ENCODE data around the gene TIMM17A.

Gene TIMM17A

DNA sequence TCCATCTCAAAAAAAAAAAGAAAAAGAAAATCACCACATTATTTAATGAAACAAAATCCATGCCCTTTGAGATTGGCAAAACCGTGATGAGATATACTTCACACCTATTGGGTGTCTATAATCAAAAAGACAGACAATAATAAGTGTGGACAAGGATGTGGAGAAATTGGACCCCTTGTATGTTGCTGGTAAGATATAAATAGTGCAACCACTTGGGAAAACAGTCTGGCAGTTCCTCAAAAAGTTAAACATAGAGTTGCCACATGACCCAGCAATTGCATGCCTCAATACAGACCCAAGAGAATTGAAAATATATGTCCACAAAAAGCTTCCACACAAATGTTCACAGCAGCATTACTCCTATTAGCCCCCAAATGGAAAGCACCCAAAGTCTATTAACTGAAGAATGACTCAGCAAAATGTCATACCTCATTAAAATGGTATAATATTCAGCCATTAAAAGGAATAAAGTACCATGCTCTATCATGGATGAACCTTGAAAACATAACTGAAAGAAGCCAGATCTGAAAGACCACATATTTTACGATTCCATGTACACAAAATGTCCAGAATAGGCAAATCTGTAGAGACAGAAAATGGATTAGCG, 33.2 kb upstream of the TIMM17A start:
- H3K27ac ChIP-seq (ENCODE audit: low read depth, low read length) = no peak overlapping the region

DNA sequence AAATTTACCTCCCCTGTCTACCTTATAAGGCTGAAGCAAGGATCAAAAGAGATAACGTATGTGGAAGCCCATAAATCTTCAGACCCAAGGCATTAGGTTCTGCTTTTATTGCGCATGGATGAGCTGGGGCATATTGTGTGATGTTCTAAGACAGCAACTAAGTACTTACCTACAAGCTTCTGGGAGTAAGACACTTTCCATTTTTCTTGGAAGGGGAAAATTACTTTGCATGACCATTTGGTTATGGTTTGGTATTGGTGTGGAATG, 30.1 kb upstream of the TIMM17A start:
- H3K27me3 ChIP-seq (ENCODE audit: control insufficient read depth in 1 of 2, insufficient read depth in 2 of 2, low read length in 2 of 2) = no peaks in the 10 kb centered on the region
- H3K4me3 ChIP-seq (ENCODE audit: low read depth in 1 of 2, low read length in 2 of 2) = no peak overlapping the region
- H3K9me3 ChIP-seq (ENCODE audit: control insufficient read depth in 1 of 2, low read length in 2 of 2) = no peaks in the 10 kb centered on the region
- no peak overlapping the region for H3K9ac ChIP-seq (ENCODE audit: low read depth in 1 of 2, low read length in 2 of 2)
- no peaks in the 10 kb centered on the region for H3K4me1 ChIP-seq (ENCODE audit: control insufficient read depth in 1 of 2, insufficient read depth in 2 of 2, low read length in 2 of 2)
- H3K27ac ChIP-seq (ENCODE audit: low read depth, low read length) = no peak overlapping the region
- no peaks in the 10 kb centered on the region for H3K36me3 ChIP-seq (ENCODE audit: control insufficient read depth in 1 of 2, insufficient read depth in 2 of 2, low read length in 2 of 2)

More for the DNA sequence above, 33.2 kb upstream of the TIMM17A start:
- no peaks in the 10 kb centered on the region for H3K36me3 ChIP-seq (ENCODE audit: control insufficient read depth in 1 of 2, insufficient read depth in 2 of 2, low read length in 2 of 2)
- H3K4me1 ChIP-seq (ENCODE audit: control insufficient read depth in 1 of 2, insufficient read depth in 2 of 2, low read length in 2 of 2) = peaks cover 0 to 4% of the 10 kb centered on the region in 2 donors
- H3K9ac ChIP-seq (ENCODE audit: low read depth in 1 of 2, low read length in 2 of 2) = no peak overlapping the region
- no peaks in the 10 kb centered on the region for H3K27me3 ChIP-seq (ENCODE audit: control insufficient read depth in 1 of 2, insufficient read depth in 2 of 2, low read length in 2 of 2)
- H3K9me3 ChIP-seq (ENCODE audit: control insufficient read depth in 1 of 2, low read length in 2 of 2) = no peaks in the 10 kb centered on the region
- no peak overlapping the region for H3K4me3 ChIP-seq (ENCODE audit: low read depth in 1 of 2, low read length in 2 of 2)

DNA sequence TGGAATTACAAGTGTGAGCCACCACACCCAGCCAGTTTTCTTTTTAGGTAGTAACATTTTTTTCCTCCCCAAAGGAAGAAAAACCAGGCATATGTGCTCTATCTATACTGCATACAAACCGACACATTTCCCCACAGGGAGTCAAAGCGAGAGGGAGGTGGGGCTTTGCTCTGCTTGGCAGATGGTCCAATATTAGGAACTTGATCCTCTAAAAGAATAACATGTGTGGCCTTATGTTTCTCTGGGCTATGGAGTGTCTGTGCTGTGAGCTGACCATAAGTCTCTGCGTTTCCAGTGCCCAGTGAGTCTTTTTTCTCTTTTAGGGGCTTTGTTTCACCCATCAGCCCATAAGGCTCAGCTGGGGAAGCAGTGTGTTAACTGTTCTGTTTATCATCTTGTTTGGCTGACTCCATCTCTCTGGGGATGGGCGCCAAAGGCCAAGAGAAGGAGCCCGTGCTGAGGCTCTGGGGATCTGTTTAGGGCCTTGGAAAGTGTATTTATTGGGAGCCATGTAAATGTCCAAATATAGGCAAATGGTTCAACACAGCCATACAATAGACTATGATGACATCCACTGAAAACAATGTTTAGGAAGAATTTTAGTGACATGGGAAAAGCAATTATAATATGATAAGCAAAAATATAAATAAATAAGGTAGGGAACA, 29.2 kb upstream of the TIMM17A start:
- no peaks in the 10 kb centered on the region for H3K9me3 ChIP-seq (ENCODE audit: control insufficient read depth in 1 of 2, low read length in 2 of 2)
- no peak overlapping the region for H3K4me3 ChIP-seq (ENCODE audit: low read depth in 1 of 2, low read length in 2 of 2)
- H3K9ac ChIP-seq (ENCODE audit: low read depth in 1 of 2, low read length in 2 of 2) = no peak overlapping the region
- no peaks in the 10 kb centered on the region for H3K27me3 ChIP-seq (ENCODE audit: control insufficient read depth in 1 of 2, insufficient read depth in 2 of 2, low read length in 2 of 2)
- H3K27ac ChIP-seq (ENCODE audit: low read depth, low read length) = no peak overlapping the region
- no peaks in the 10 kb centered on the region for H3K36me3 ChIP-seq (ENCODE audit: control insufficient read depth in 1 of 2, insufficient read depth in 2 of 2, low read length in 2 of 2)
- H3K4me1 ChIP-seq (ENCODE audit: control insufficient read depth in 1 of 2, insufficient read depth in 2 of 2, low read length in 2 of 2) = no peaks in the 10 kb centered on the region

DNA sequence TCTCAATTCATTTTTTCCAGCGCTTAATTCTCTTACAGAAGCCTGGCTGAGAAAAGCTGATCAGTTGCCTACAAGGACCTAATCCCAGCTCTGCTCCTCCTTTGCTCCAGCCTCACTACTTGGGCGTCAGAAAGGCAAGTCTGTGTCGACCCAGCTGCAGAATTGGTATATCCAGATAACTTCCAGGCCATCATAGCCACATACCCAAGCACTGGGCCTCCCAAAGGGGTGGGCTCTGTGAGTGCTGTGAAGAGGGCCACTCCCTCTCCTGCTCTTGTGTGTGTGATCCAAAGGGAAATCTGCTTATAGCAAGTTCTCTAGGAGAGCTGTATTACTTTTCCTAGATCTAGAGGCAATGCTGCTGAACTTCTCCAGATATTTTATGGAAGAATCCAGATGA, 27.0 kb upstream of the TIMM17A start:
- Histone ChIP-seq H3K27ac (ENCODE audit: low read depth, low read length) (no peak overlapping the region), H3K9ac (ENCODE audit: low read depth in 1 of 2, low read length in 2 of 2) (no peak overlapping the region), H3K36me3 (ENCODE audit: control insufficient read depth in 1 of 2, insufficient read depth in 2 of 2, low read length in 2 of 2) (no peaks in the 10 kb centered on the region)

DNA sequence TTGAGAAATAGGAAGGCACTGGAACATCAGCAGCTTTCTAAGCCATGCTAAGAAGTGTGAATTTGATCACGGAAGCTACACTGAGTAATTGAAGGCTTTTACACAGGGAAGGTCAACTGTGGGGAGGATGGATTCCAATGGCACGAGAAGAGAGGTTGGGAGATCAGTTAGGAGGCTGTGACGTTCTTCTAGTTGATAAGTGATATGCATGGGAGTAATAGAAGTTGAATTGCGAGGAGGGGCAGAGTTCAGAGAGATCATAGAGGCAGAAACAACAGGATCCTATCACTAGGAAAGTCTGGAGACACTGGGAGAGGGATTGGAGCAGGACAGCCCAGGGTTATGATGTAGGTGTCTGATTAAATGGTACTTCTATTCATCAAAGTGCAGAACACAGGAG, 25.2 kb upstream of the TIMM17A start:
- Histone ChIP-seq H3K9me3 (ENCODE audit: control insufficient read depth in 1 of 2, low read length in 2 of 2) (no peaks in the 10 kb centered on the region), H3K4me3 (ENCODE audit: low read depth in 1 of 2, low read length in 2 of 2) (no peak overlapping the region), H3K27ac (ENCODE audit: low read depth, low read length) (no peak overlapping the region), H3K9ac (ENCODE audit: low read depth in 1 of 2, low read length in 2 of 2) (no peak overlapping the region), H3K27me3 (ENCODE audit: control insufficient read depth in 1 of 2, insufficient read depth in 2 of 2, low read length in 2 of 2) (no peaks in the 10 kb centered on the region), H3K36me3 (ENCODE audit: control insufficient read depth in 1 of 2, insufficient read depth in 2 of 2, low read length in 2 of 2) (no peaks in the 10 kb centered on the region), H3K4me1 (ENCODE audit: control insufficient read depth in 1 of 2, insufficient read depth in 2 of 2, low read length in 2 of 2) (no peaks in the 10 kb centered on the region)

More for the DNA sequence above, 27.0 kb upstream of the TIMM17A start:
- Histone ChIP-seq H3K4me3 (ENCODE audit: low read depth in 1 of 2, low read length in 2 of 2) (no peak overlapping the region), H3K27me3 (ENCODE audit: control insufficient read depth in 1 of 2, insufficient read depth in 2 of 2, low read length in 2 of 2) (no peaks in the 10 kb centered on the region), H3K9me3 (ENCODE audit: control insufficient read depth in 1 of 2, low read length in 2 of 2) (no peaks in the 10 kb centered on the region), H3K4me1 (ENCODE audit: control insufficient read depth in 1 of 2, insufficient read depth in 2 of 2, low read length in 2 of 2) (no peaks in the 10 kb centered on the region)

DNA sequence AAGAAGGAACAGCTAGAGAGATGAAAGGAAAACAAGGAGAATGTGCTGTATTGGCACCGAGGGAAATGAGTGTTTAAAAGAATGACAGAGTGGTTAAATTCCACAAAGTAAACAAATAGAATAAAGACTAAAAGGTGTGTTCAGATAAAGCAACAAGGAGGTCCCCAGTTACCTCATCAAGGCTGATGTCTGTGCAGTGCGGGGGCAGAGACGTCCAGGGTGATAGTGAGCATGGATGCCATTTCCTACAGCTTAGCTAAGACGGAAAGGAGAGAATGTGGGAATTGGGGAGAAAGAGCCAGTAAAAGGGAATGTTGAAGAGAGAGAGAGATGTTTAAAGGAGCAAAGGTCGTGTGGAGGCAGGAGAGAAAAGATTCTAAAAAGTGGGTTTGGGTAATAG, 24.5 kb upstream of the TIMM17A start:
- no peak overlapping the region for H3K27ac ChIP-seq (ENCODE audit: low read depth, low read length)
- no peaks in the 10 kb centered on the region for H3K27me3 ChIP-seq (ENCODE audit: control insufficient read depth in 1 of 2, insufficient read depth in 2 of 2, low read length in 2 of 2)
- H3K9ac ChIP-seq (ENCODE audit: low read depth in 1 of 2, low read length in 2 of 2) = no peak overlapping the region
- H3K4me1 ChIP-seq (ENCODE audit: control insufficient read depth in 1 of 2, insufficient read depth in 2 of 2, low read length in 2 of 2) = no peaks in the 10 kb centered on the region
- no peaks in the 10 kb centered on the region for H3K9me3 ChIP-seq (ENCODE audit: control insufficient read depth in 1 of 2, low read length in 2 of 2)
- no peaks in the 10 kb centered on the region for H3K36me3 ChIP-seq (ENCODE audit: control insufficient read depth in 1 of 2, insufficient read depth in 2 of 2, low read length in 2 of 2)
- H3K4me3 ChIP-seq (ENCODE audit: low read depth in 1 of 2, low read length in 2 of 2) = no peak overlapping the region

GRCh38 chr1:201933840-201934430, 21.4 kb upstream of the TIMM17A start:
- no peaks in the 10 kb centered on the region for H3K4me1 ChIP-seq (ENCODE audit: control insufficient read depth in 1 of 2, insufficient read depth in 2 of 2, low read length in 2 of 2)
- H3K9me3 ChIP-seq (ENCODE audit: control insufficient read depth in 1 of 2, low read length in 2 of 2) = no peaks in the 10 kb centered on the region
- H3K27me3 ChIP-seq (ENCODE audit: control insufficient read depth in 1 of 2, insufficient read depth in 2 of 2, low read length in 2 of 2) = no peaks in the 10 kb centered on the region
- H3K36me3 ChIP-seq (ENCODE audit: control insufficient read depth in 1 of 2, insufficient read depth in 2 of 2, low read length in 2 of 2) = no peaks in the 10 kb centered on the region
- H3K9ac ChIP-seq (ENCODE audit: low read depth in 1 of 2, low read length in 2 of 2) = no peak overlapping the region
- no peak overlapping the region for H3K27ac ChIP-seq (ENCODE audit: low read depth, low read length)
- H3K4me3 ChIP-seq (ENCODE audit: low read depth in 1 of 2, low read length in 2 of 2) = no peak overlapping the region

DNA sequence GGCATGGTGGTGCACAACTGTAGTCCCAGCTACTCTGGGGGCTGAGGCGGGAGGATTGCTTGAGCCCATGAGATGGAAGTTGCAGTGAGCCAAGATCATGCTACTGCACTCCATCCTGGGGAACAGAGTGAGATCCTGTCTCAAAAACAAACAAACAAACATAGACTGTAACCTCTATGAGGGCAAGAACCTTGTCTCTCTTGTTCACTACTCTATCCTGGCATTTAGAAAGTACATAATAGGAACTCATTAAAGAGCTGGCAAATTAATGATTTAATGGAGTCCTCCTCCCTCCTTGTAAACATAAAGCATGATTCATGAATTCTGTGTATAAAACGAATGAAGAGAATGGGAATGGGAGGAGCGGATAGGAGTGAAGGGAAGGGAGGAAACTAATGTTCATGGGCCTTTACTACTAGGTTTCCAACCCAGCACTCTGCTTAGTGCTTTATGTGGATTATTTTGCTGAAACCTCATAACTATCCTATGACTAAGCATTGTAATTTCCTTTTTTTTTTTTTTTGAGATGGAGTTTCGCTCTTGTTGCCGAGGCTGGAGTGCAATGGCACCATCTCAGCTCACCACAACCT, 17.6 kb upstream of the TIMM17A start:
- Histone ChIP-seq H3K9ac (ENCODE audit: low read depth in 1 of 2, low read length in 2 of 2) (no peak overlapping the region), H3K4me3 (ENCODE audit: low read depth in 1 of 2, low read length in 2 of 2) (no peak overlapping the region), H3K9me3 (ENCODE audit: control insufficient read depth in 1 of 2, low read length in 2 of 2) (no peaks in the 10 kb centered on the region), H3K27me3 (ENCODE audit: control insufficient read depth in 1 of 2, insufficient read depth in 2 of 2, low read length in 2 of 2) (no peaks in the 10 kb centered on the region), H3K27ac (ENCODE audit: low read depth, low read length) (peak overlapping the region; percentile 3), H3K36me3 (ENCODE audit: control insufficient read depth in 1 of 2, insufficient read depth in 2 of 2, low read length in 2 of 2) (no peaks in the 10 kb centered on the region), H3K4me1 (ENCODE audit: control insufficient read depth in 1 of 2, insufficient read depth in 2 of 2, low read length in 2 of 2) (peaks cover 0 to 3% of the 10 kb centered on the region in 2 donors)

GRCh38 chr1:201938440-201939035, 16.8 kb upstream of the TIMM17A start:
- Histone ChIP-seq H3K4me3 (ENCODE audit: low read depth in 1 of 2, low read length in 2 of 2) (no peak overlapping the region), H3K36me3 (ENCODE audit: control insufficient read depth in 1 of 2, insufficient read depth in 2 of 2, low read length in 2 of 2) (no peaks in the 10 kb centered on the region), H3K4me1 (ENCODE audit: control insufficient read depth in 1 of 2, insufficient read depth in 2 of 2, low read length in 2 of 2) (peaks cover 0 to 3% of the 10 kb centered on the region in 2 donors), H3K9me3 (ENCODE audit: control insufficient read depth in 1 of 2, low read length in 2 of 2) (no peaks in the 10 kb centered on the region), H3K9ac (ENCODE audit: low read depth in 1 of 2, low read length in 2 of 2) (no peak overlapping the region), H3K27ac (ENCODE audit: low read depth, low read length) (peak overlapping the region; percentile 20), H3K27me3 (ENCODE audit: control insufficient read depth in 1 of 2, insufficient read depth in 2 of 2, low read length in 2 of 2) (peaks cover 0 to 7% of the 10 kb centered on the region in 2 donors)

DNA sequence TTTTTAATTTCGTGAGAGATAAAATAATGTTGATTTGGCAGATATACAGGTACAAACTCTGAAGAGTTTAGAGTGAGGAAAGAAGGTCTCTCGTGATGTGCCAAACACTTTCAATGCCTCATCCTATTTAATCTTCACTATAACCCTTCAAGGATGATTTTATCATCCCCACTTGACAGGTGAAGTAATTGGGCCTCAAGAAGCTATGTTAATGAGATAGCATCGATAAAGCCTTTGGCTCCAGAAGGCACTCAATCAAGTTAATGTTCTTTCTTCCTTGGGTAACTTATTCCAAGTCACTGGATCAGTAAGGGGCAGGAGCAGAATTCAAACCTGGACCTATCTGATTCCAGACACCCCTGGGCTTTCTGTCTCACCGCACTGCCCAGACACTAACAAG, 16.2 kb upstream of the TIMM17A start:
- Histone ChIP-seq H3K27ac (ENCODE audit: low read depth, low read length) (no peak overlapping the region), H3K4me3 (ENCODE audit: low read depth in 1 of 2, low read length in 2 of 2) (no peak overlapping the region), H3K36me3 (ENCODE audit: control insufficient read depth in 1 of 2, insufficient read depth in 2 of 2, low read length in 2 of 2) (no peaks in the 10 kb centered on the region)

More for the DNA sequence above, 16.2 kb upstream of the TIMM17A start:
- peaks cover 4 to 13% of the 10 kb centered on the region in 2 donors for H3K27me3 ChIP-seq (ENCODE audit: control insufficient read depth in 1 of 2, insufficient read depth in 2 of 2, low read length in 2 of 2)
- H3K9ac ChIP-seq (ENCODE audit: low read depth in 1 of 2, low read length in 2 of 2) = no peak overlapping the region
- no peaks in the 10 kb centered on the region for H3K9me3 ChIP-seq (ENCODE audit: control insufficient read depth in 1 of 2, low read length in 2 of 2)
- peaks cover 0 to 3% of the 10 kb centered on the region in 2 donors for H3K4me1 ChIP-seq (ENCODE audit: control insufficient read depth in 1 of 2, insufficient read depth in 2 of 2, low read length in 2 of 2)
